Sciatic nerve (tissue), 2 donors: ENCODE results near the gene CT45A5. TPM values are rescaled to one million over a fixed set of nuclear protein-coding genes. Genes with fewer than 3 reads are reported as not detected.
"Not testable (repeated sequence)": the region's sequence is repeated elsewhere in the genome, so short reads cannot be mapped to it uniquely, and the experiment has no call there.

Source experiments
- ATAC-seq: fragments of 200-7000 bp; cut with Tn5 transposase; one replicate; pipeline ENCODE4 v1.9.1; 2020; ENCODE audit warnings: mild to moderate bottlenecking, moderate library complexity
- DNase-seq: peaks from one replicate; pipeline ENCODE4 v3.0.0-alpha.2; 2020; ENCODE audit warnings: low spot score
- intact Hi-C: fragments of 100-400 bp; cut with DNase I; formaldehyde crosslinking; loops from one replicate; pipeline ENCODE4 v1.14.2; 2022
- total RNA-seq: library from RNA; stranded (reverse); fragmentation: NEBNext Ultra II Directional; extraction: Animal tissue kit (Norgen Biotek cat#: 25700); gene quantifications from one replicate; pipeline ENCODE4 v1.2.1, GENCODE V29; 2021
- donor health status: DM: no; HTN: no; CAD: no.
- donor health status: DM: no; HTN: no; CAD: no.

Gene CT45A5, protein sequence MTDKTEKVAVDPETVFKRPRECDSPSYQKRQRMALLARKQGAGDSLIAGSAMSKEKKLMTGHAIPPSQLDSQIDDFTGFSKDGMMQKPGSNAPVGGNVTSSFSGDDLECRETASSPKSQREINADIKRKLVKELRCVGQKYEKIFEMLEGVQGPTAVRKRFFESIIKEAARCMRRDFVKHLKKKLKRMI
- total RNA-seq: not detected

DNA sequence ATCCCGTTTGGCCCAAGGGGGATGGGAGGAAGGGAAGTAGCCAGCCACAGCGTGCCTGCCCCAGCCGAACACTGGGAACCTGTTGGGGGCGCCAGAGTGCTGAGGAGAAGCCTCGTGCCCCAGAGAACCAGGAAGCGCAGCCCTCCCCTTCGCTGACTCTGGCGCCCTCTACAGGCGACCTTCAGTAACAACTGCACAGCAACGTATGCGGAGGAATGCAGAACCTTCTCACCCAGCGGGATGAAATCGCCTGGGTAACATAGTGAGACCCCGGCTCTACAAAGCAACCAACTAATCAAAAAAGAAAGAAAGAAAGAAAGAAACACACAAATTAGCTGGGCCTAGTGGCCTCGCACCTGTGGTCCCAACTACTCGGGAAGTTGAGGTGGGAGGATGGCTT lies at the start of gene CT45A5:
TSS of gene CT45A5 (minus strand) at position 101 of the 400 bp plus-strand sequence. CDS start 3,774 bp downstream, outside the sequence.
- DNase-seq, intact Hi-C loops, ATAC-seq: not testable (repeated sequence)

DNA sequence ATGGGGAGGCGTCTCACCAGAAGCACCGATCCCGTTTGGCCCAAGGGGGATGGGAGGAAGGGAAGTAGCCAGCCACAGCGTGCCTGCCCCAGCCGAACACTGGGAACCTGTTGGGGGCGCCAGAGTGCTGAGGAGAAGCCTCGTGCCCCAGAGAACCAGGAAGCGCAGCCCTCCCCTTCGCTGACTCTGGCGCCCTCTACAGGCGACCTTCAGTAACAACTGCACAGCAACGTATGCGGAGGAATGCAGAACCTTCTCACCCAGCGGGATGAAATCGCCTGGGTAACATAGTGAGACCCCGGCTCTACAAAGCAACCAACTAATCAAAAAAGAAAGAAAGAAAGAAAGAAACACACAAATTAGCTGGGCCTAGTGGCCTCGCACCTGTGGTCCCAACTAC lies 34.6 kb upstream of the CT45A5 start, which contains the start of gene CT45A2:
TSS of gene CT45A2 (minus strand) at position 101 of the 400 bp plus-strand sequence. CDS start 3,747 bp downstream, outside the sequence.
- DNase-seq, ATAC-seq, intact Hi-C loops: not testable (repeated sequence)

DNA sequence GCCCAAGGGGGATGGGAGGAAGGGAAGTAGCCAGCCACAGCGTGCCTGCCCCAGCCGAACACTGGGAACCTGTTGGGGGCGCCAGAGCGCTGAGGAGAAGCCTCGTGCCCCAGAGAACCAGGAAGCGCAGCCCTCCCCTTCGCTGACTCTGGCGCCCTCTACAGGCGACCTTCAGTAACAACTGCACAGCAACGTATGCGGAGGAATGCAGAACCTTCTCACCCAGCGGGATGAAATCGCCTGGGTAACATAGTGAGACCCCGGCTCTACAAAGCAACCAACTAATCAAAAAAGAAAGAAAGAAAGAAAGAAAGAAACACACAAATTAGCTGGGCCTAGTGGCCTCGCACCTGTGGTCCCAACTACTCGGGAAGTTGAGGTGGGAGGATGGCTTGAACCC lies 17.4 kb upstream of the CT45A5 start, which contains the start of gene CT45A6:
TSS of gene CT45A6 (minus strand) at position 101 of the 400 bp plus-strand sequence. CDS start 3,794 bp downstream, outside the sequence.
- ATAC-seq, intact Hi-C loops, DNase-seq: not testable (repeated sequence)

DNA sequence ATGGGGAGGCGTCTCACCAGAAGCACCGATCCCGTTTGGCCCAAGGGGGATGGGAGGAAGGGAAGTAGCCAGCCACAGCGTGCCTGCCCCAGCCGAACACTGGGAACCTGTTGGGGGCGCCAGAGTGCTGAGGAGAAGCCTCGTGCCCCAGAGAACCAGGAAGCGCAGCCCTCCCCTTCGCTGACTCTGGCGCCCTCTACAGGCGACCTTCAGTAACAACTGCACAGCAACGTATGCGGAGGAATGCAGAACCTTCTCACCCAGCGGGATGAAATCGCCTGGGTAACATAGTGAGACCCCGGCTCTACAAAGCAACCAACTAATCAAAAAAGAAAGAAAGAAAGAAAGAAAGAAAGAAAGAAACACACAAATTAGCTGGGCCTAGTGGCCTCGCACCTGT lies 17.2 kb downstream of the CT45A5 start, which contains the start of gene CT45A3:
TSS of gene CT45A3 (minus strand) at position 101 of the 400 bp plus-strand sequence. CDS start 3,747 bp downstream, outside the sequence.
- intact Hi-C loops: not testable (repeated sequence)

DNA sequence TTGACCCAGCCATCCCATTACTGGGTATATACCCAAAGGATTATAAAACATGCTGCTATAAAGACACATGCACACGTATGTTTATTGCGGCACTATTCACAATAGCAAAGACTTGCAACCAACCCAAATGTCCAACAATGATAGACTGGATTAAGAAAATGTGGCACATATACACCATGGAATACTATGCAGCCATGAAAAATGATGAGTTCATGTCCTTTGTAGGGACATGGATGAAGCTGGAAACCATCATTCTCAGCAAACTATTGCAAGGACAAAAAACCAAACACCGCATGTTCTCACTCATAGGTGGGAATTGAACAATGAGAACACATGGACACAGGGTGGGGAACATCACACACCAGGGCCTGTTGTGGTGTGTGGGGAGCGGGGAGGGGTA lies 40.6 kb downstream of the CT45A5 start:
- intact Hi-C loops, DNase-seq: not testable (repeated sequence)

More for the DNA sequence above, 17.2 kb downstream of the CT45A5 start, which contains the start of gene CT45A3:
- DNase-seq, ATAC-seq: not testable (repeated sequence)

DNA sequence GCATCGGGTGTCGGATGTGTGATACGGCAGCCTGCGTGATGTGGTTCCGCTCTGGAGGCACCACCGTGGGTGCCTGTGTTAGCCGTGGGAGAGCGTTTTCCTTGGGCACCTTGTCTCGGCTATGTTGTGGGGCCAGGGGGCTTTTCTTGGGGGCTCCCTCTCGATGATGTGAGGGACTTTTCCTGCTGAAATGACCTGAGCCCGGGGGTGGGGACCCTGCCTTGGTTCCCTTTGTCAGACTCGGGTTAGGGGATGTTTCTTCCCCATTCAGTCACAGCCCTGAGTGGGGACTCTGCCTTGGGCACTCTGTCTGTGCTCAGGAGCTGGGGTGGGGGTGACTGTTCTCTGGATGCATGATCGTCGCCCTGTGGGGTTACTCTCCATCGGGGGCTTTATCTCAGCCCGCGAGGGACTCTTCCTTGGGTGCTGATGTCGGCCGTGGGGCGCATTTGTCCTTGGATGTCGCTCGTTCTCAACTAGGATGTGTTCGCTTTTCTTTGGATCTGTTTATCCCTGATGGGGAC lies 44.0 kb downstream of the CT45A5 start:
- DNase-seq (no peak), ATAC-seq (no peak)
- intact Hi-C loops: no loop called here

More for the DNA sequence above, 40.6 kb downstream of the CT45A5 start:
- ATAC-seq: not testable (repeated sequence)

DNA sequence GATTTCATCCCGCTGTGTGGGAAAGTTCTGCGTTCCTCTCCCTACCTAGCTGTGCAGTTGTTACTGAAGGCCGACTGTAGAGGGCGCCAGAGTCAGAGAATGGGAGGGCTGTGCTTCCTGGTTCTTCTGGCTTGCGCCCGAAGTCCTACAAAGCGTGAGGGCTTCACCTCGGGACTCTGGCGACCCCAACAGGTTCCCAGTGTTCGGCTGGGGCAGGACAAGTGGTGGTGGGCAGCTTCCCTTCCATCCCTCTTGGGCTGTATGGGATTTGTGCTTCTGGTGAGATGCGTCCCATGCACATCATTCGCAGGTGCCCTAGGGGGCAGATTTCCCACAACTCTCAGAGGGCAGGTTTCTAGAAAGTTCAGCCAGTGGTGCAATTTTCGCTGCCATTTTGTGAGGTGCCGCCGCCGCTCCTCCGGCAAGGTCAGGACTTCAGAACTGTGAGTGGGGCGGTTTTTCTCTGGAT lies 44.6 kb downstream of the CT45A5 start:
- no peak for ATAC-seq
- no peak for DNase-seq
- intact Hi-C loops: no loop called here

DNA sequence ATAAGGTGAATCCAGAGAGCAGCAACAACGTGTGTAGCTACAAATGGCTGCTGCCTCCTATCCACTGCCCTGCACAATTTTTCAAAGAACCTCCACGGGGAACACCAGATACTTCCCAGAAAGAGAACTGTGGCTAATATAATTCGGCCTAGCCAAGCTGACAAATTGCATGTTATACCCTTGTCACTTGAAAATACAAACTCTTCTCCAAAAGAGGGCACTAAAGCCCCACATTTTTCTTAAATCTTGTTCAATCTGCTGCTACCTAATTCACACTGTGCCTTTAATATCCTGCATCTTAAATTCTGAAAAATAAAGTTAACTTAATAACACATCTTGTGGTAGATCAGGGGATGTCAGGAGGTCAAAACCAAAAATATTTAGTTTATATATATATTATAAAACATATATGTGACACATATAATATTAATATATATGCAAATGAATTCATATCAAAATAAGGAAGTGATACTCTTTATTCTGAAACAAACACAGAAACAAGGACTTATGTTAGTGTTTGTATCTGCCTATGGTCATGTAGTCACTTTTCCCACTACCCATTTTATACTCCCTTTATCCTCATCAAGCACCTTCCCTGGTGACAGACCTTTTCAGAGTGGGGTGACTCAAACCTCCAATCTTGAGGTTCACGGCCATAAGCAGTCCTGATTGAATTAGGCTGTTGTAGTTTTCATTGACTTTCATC lies 47.8 kb downstream of the CT45A5 start:
- ATAC-seq (no peak), DNase-seq (no peak)
- intact Hi-C loops: no loop called here

DNA sequence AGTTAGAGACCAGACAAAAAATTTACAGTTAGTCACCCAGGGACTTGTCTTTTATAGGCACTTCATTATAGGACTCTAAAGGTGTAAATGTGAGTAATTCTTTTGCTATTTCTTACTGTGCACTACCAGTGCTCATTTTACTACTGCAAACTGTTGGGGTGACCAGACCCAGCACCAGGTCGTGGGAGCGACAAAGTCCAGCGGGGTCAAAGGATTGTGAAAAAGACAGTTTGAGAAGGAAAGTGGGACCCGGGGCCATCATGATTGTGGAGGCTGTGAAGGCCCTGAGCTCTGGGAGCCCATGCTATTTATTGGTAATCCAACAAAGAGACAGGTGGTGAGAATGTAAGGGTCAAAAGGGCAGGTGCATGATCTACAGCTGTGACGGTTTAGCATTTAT lies 50.6 kb downstream of the CT45A5 start:
- intact Hi-C loops, ATAC-seq, DNase-seq: not testable (repeated sequence)

Other genes with a start within 250 kb of the CT45A5 start
- not detected for gene CT45A1, start 71.9 kb downstream of the CT45A5 start, total RNA-seq
- not detected for gene CT45A3, start 17.3 kb downstream of the CT45A5 start, total RNA-seq
- not detected for gene CT45A6, start 17.3 kb upstream of the CT45A5 start, total RNA-seq
- not detected for gene CT45A2, start 34.5 kb upstream of the CT45A5 start, total RNA-seq
- not detected for gene CT45A7, start 51.8 kb upstream of the CT45A5 start, total RNA-seq
- not detected for gene CT45A8, start 69.0 kb upstream of the CT45A5 start, total RNA-seq
- gene CT45A9, start 86.3 kb upstream of the CT45A5 start, total RNA-seq: not detected
- gene CT45A10, start 107.9 kb upstream of the CT45A5 start, total RNA-seq: not detected
- not detected for gene SAGE1, start 108.2 kb upstream of the CT45A5 start, total RNA-seq
- gene MMGT1, start 188.5 kb upstream of the CT45A5 start, total RNA-seq: 26.9 TPM
- 21.4 TPM for gene SLC9A6, start 199.9 kb upstream of the CT45A5 start, total RNA-seq